Tongue (tissue), 2 donors: Measurements from ENCODE around the gene MRM1. TPM values are rescaled to one million over a fixed set of nuclear protein-coding genes. Genes with fewer than 3 reads are reported as not detected.

Experiments used
- DNase-seq: peaks from one replicate; pipeline ENCODE4 v3.0.0-alpha.2; 2015
- total RNA-seq: library from RNA; depleted of rRNA; stranded (reverse); fragments of >200 nt; gene quantifications from one replicate; pipeline ENCODE4 v1.2.3, GENCODE V29; 2014

Gene MRM1
- total RNA-seq, 1 donor from 2014 or later, result 6.1 TPM

GRCh38 chr17:36632916-36633771 is 31.8 kb downstream of the MRM1 start:
- DNase-seq, result no peak

GRCh38 chr17:36640346-36640745 is 39.0 kb downstream of the MRM1 start:
- DNase-seq, result no peak

- no peak for DNase-seq
These were observed 39.5 kb downstream of the MRM1 start for GRCh38 chr17:36640836-36641235.

- DNase-seq, result no peak
These were observed 40.0 kb downstream of the MRM1 start for GRCh38 chr17:36641331-36641876.

GRCh38 chr17:36641877-36642845 is 40.8 kb downstream of the MRM1 start:
- DNase-seq, result no peak

GRCh38 chr17:36643086-36643685 is 41.8 kb downstream of the MRM1 start:
- no peak for DNase-seq

- no peak for DNase-seq
These were observed 44.0 kb downstream of the MRM1 start for GRCh38 chr17:36645422-36645821.

GRCh38 chr17:36647636-36648035 is 46.3 kb downstream of the MRM1 start:
- DNase-seq, result no peak

- DNase-seq, result no peak
These were observed 48.9 kb downstream of the MRM1 start for GRCh38 chr17:36650096-36650775.

- no peak for DNase-seq
These were observed 52.0 kb downstream of the MRM1 start for GRCh38 chr17:36653374-36653773.

GRCh38 chr17:36653856-36654255 is 52.5 kb downstream of the MRM1 start:
- no peak for DNase-seq

- no peak for DNase-seq
These were observed 54.3 kb downstream of the MRM1 start for GRCh38 chr17:36655726-36656125.

GRCh38 chr17:36657390-36657762 is 56.0 kb downstream of the MRM1 start:
- DNase-seq, result no peak

GRCh38 chr17:36657763-36658490 is 56.5 kb downstream of the MRM1 start:
- DNase-seq, result peak; percentile 2

Other genes with a start within 250 kb of the MRM1 start
- 2.8 TPM for gene TBC1D3H, start 213.1 kb upstream of the MRM1 start, total RNA-seq
- 23.1 TPM for gene ZNHIT3, start 114.9 kb upstream of the MRM1 start, total RNA-seq
- 54.2 TPM for gene MYO19, start 66.7 kb upstream of the MRM1 start, total RNA-seq
- 7.6 TPM for gene PIGW, start 66.6 kb upstream of the MRM1 start, total RNA-seq
- 68.4 TPM for gene GGNBP2, start 56.7 kb upstream of the MRM1 start, total RNA-seq
- 7.5 TPM for gene DHRS11, start 9.7 kb upstream of the MRM1 start, total RNA-seq